Thyroid gland (tissue), 4 donors: ENCODE measurements around the gene CPNE8.

Source experiments
- POLR2A ChIP-seq, 2 donors: fragments of 450-650 bp; IDR thresholded peaks; one replicate each; pipeline ENCODE4 v1.6.1; 2017; ENCODE audit warnings: antibody characterized with exemption in 2 of 2, mild to moderate bottlenecking in 2 of 2, moderate library complexity in 1 of 2
- TF ChIP-seq, protein P1 (sequence below), 6 experiments: fragments of 200-600 bp in 3 of 6; fragments of 450-650 bp in 3 of 6; sonication (generic) in 3 of 6; IDR thresholded peaks; one replicate each; pipeline ENCODE4 v1.5.1; 2016 to 2019; ENCODE audit warnings: antibody characterized with exemption in 6 of 6, mild to moderate bottlenecking in 2 of 6, inconsistent platforms in 1 of 6, moderate library complexity in 1 of 6

DNA sequence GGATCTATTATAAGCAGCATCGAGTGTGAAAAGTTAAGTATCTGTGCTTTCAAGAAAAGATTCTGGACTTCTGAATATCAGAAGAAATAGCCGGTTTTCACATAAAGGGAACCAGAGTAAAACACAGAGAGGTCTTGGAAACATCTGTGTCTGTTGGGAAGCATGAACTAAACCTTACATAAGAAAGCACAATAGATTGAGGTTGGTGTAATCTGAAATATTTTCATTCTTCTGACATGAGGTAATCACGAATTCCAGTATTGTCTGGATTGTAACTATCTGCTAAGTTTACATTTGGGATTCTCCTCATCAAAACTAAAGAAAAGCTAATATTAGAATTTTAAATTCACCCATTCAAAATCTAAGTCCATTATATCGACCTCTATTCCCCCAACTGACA lies 161.3 kb downstream of the CPNE8 start:
- TF ChIP-seq, protein P1, sequence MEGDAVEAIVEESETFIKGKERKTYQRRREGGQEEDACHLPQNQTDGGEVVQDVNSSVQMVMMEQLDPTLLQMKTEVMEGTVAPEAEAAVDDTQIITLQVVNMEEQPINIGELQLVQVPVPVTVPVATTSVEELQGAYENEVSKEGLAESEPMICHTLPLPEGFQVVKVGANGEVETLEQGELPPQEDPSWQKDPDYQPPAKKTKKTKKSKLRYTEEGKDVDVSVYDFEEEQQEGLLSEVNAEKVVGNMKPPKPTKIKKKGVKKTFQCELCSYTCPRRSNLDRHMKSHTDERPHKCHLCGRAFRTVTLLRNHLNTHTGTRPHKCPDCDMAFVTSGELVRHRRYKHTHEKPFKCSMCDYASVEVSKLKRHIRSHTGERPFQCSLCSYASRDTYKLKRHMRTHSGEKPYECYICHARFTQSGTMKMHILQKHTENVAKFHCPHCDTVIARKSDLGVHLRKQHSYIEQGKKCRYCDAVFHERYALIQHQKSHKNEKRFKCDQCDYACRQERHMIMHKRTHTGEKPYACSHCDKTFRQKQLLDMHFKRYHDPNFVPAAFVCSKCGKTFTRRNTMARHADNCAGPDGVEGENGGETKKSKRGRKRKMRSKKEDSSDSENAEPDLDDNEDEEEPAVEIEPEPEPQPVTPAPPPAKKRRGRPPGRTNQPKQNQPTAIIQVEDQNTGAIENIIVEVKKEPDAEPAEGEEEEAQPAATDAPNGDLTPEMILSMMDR (IDR thresholded peaks at IDR 0.05), result no peak
- no peak for TF ChIP-seq POLR2A (IDR thresholded peaks at IDR 0.05)
